HCT116 (cell line): ENCODE results near the gene FRMD4A. TPM values are rescaled to one million over a fixed set of nuclear protein-coding genes. Genes with fewer than 3 reads are reported as not detected.

ENCODE experiments used
- ATAC-seq: fragments of 200-7000 bp; cut with Tn5 transposase; 2 replicates; pipeline ENCODE4 v1.9.1; 2020; ENCODE audit warnings: mild to moderate bottlenecking, moderate library complexity
- BruUV-seq: library from RNA; stranded (reverse); fragments of 400-500 nt; replicated peaks from 2 replicates; lab custom pipeline; 2021; lab: Mats Ljungman, UMichigan
- CTCF ChIA-PET: fragments of 300-600 bp; sonication (Branson Sonifier 250); formaldehyde crosslinking; loops from one replicate; lab custom pipeline; 2021; ENCODE audit warnings: antibody characterized with exemption; lab: Charles Lee
- POLR2A ChIA-PET: fragments of 300-600, 350-600 bp; sonication (Branson Sonifier 250); formaldehyde crosslinking; loops from one replicate; lab custom pipeline; 2021; ENCODE audit warnings: antibody characterized with exemption; lab: Charles Lee
- RAD21 ChIA-PET, 2 experiments: fragments of 300-600 bp; sonication (Branson Sonifier 250); formaldehyde crosslinking; loops; one replicate each; lab custom pipeline; 2023; ENCODE audit warnings: low total read pairs in 2 of 2; ENCODE audit not compliant: uncharacterized antibody in 2 of 2, unreplicated experiment in 2 of 2, low non-redundant PET in 1 of 2; lab: Charles Lee
- DNase-seq: peaks from one replicate; pipeline ENCODE4 v3.0.0-alpha.2; 2010; ENCODE audit warnings: low read depth, low spot score
- H2AFZ ChIP-seq: fragments of 200-600 bp; shearing (Covaris generic), sonication (generic); 2 replicates; pipeline ENCODE4 v1.6.1; 2017; ENCODE audit warnings: low read depth, mixed run types, mixed read lengths, antibody characterized with exemption, low read length; ENCODE audit not compliant: poor library complexity, severe bottlenecking
- H3K27ac ChIP-seq: 2 replicates; pipeline ENCODE4 v1.5.1; 2012; ENCODE audit warnings: low read depth, low read length
- H3K27me3 ChIP-seq: fragments of 200-600 bp; sonication (generic); 2 replicates; pipeline ENCODE4 v1.6.1; 2016; ENCODE audit warnings: mixed run types, low read length, mixed read lengths; ENCODE audit not compliant: insufficient read depth
- H3K36me3 ChIP-seq, 2 experiments: fragments of 200-500 bp in 1 of 2; fragments of 200-600 bp in 1 of 2; sonication (Bioruptor generic) in 1 of 2; sonication (generic) in 1 of 2; 2 replicates each; pipeline versions ENCODE4 v1.5.1 to v1.6.1; 2014 to 2016; ENCODE audit warnings: low read length in 2 of 2, inconsistent platforms in 1 of 2, mixed read lengths in 1 of 2, mixed run types in 1 of 2; ENCODE audit not compliant: insufficient read depth in 2 of 2, control insufficient read depth in 1 of 2
- H3K4me1 ChIP-seq, 2 experiments: fragments of 200-600 bp in 1 of 2; sonication (generic) in 1 of 2; 2 replicates each; pipeline versions ENCODE4 v1.5.1 to v1.6.1; 2012 to 2017; ENCODE audit warnings: low read length in 2 of 2, inconsistent platforms in 1 of 2, mild to moderate bottlenecking in 1 of 2, mixed read lengths in 1 of 2, mixed run types in 1 of 2, moderate library complexity in 1 of 2; ENCODE audit not compliant: insufficient read depth in 2 of 2, control insufficient read depth in 1 of 2
- H3K4me2 ChIP-seq: fragments of 200-600 bp; sonication (generic); 2 replicates; pipeline ENCODE4 v1.6.1; 2017; ENCODE audit warnings: mixed run types, low read length, mixed read lengths
- H3K4me3 ChIP-seq, 2 experiments: fragments of 200-600 bp in 1 of 2; sonication (generic) in 1 of 2; replicated peaks in 1 of 2; 2 replicates each; pipeline ENCODE4 v1.5.1; 2011 to 2016; ENCODE audit warnings: low read length in 2 of 2, control low read depth in 1 of 2, low read depth in 1 of 2, mild to moderate bottlenecking in 1 of 2, mixed read lengths in 1 of 2, mixed run types in 1 of 2
- H3K79me2 ChIP-seq: fragments of 200-600 bp; sonication (generic); 2 replicates; pipeline ENCODE4 v1.6.1; 2017; ENCODE audit warnings: mild to moderate bottlenecking, mixed run types, low read length, moderate library complexity, mixed read lengths; ENCODE audit not compliant: insufficient read depth
- H3K9ac ChIP-seq: fragments of 200-600 bp; sonication (generic); 2 replicates; pipeline ENCODE4 v1.6.1; 2016; ENCODE audit warnings: low read length, mixed read lengths
- H3K9me2 ChIP-seq: fragments of 200-600 bp; sonication (generic), shearing (Covaris generic); 2 replicates; pipeline ENCODE4 v1.6.1; 2017; ENCODE audit warnings: mixed run types, mild to moderate bottlenecking, moderate library complexity; ENCODE audit not compliant: insufficient read depth
- H3K9me3 ChIP-seq, 2 experiments: fragments of 200-500 bp in 1 of 2; fragments of 200-600 bp in 1 of 2; sonication (Bioruptor generic) in 1 of 2; sonication (generic) in 1 of 2; 2 replicates each; pipeline ENCODE4 v1.6.1; 2014 to 2017; ENCODE audit warnings: low read length in 2 of 2, mixed read lengths in 2 of 2, inconsistent platforms in 1 of 2, low read depth in 1 of 2, mild to moderate bottlenecking in 1 of 2, mixed run types in 1 of 2, moderate library complexity in 1 of 2; ENCODE audit not compliant: control insufficient read depth in 1 of 2, insufficient read depth in 1 of 2
- H4K20me1 ChIP-seq: fragments of 200-600 bp; sonication (generic), shearing (Covaris generic); 2 replicates; pipeline ENCODE4 v1.6.1; 2017; ENCODE audit warnings: mixed run types, mild to moderate bottlenecking, moderate library complexity; ENCODE audit not compliant: insufficient read depth
- ATF3 ChIP-seq: IDR thresholded peaks from 2 replicates; pipeline ENCODE4 v1.6.1; 2012
- EZH2 ChIP-seq: fragments of 200-600 bp; sonication (generic); IDR thresholded peaks from 2 replicates; pipeline ENCODE4 v1.6.1; 2017; ENCODE audit warnings: antibody characterized with exemption, mixed run types
- RAD21 ChIP-seq: IDR thresholded peaks from 2 replicates; pipeline ENCODE4 v1.6.1; 2012; ENCODE audit warnings: low read depth, mild to moderate bottlenecking
- SP1 ChIP-seq: IDR thresholded peaks from 2 replicates; pipeline ENCODE4 v1.6.1; 2012; ENCODE audit warnings: low read depth
- ZBTB33 ChIP-seq: IDR thresholded peaks from 2 replicates; pipeline ENCODE4 v1.6.1; 2011; ENCODE audit warnings: mild to moderate bottlenecking, low read length, moderate library complexity; ENCODE audit not compliant: insufficient replicate concordance; ENCODE audit errors: extremely low read depth
- ZNF274 ChIP-seq: fragments of 200-500 bp; sonication (Bioruptor generic); IDR thresholded peaks from 2 replicates; pipeline ENCODE4 v1.6.1; 2014; ENCODE audit warnings: mild to moderate bottlenecking, low read depth, low read length, inconsistent platforms
- intact Hi-C: fragments of 100-400 bp; cut with micrococcal nuclease; formaldehyde crosslinking; loops from 2 replicates; pipeline ENCODE4 v1.10.0; 2022
- total RNA-seq: library from RNA; stranded (reverse); gene quantifications from one replicate; pipeline ENCODE4 v1.2.1, GENCODE V29; 2021; ENCODE audit not compliant: unreplicated experiment
- TF ChIP-seq, protein P1 (sequence below): IDR thresholded peaks from 2 replicates; pipeline ENCODE4 v1.6.1; 2012; ENCODE audit warnings: low read depth

Gene FRMD4A
- total RNA-seq, 1 experiment from 2014 or later, result 0.20 TPM

DNA sequence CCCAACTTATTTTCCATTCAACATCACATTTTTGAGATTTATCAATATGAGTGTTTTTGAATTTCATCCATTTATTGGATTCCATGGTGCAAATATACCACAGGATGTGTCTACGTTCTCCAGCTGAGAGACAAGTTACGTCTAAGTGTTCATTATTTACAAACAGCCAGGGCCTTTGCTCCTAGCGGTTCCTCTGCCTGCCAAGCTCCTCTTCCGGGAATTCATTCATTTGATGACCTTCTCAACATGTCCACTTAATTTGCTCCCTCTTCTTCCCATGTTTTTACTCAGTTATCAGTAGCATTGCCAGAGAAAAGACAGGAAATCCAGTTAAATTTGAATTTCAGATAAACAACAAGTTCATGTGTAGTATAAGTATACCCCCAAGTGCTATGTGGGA is 422.2 kb downstream of the FRMD4A start:
- TF ChIP-seq ATF3 (no peak), RAD21 (no peak), ZBTB33 (no peak), EZH2 (no peak), SP1 (no peak), ZNF274 (no peak)
- TF ChIP-seq, protein P1, sequence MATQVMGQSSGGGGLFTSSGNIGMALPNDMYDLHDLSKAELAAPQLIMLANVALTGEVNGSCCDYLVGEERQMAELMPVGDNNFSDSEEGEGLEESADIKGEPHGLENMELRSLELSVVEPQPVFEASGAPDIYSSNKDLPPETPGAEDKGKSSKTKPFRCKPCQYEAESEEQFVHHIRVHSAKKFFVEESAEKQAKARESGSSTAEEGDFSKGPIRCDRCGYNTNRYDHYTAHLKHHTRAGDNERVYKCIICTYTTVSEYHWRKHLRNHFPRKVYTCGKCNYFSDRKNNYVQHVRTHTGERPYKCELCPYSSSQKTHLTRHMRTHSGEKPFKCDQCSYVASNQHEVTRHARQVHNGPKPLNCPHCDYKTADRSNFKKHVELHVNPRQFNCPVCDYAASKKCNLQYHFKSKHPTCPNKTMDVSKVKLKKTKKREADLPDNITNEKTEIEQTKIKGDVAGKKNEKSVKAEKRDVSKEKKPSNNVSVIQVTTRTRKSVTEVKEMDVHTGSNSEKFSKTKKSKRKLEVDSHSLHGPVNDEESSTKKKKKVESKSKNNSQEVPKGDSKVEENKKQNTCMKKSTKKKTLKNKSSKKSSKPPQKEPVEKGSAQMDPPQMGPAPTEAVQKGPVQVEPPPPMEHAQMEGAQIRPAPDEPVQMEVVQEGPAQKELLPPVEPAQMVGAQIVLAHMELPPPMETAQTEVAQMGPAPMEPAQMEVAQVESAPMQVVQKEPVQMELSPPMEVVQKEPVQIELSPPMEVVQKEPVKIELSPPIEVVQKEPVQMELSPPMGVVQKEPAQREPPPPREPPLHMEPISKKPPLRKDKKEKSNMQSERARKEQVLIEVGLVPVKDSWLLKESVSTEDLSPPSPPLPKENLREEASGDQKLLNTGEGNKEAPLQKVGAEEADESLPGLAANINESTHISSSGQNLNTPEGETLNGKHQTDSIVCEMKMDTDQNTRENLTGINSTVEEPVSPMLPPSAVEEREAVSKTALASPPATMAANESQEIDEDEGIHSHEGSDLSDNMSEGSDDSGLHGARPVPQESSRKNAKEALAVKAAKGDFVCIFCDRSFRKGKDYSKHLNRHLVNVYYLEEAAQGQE, result no peak
- Histone ChIP-seq H3K4me2 (no peak overlapping the region), H3K79me2 (no peaks in the 10 kb centered on the region), H3K9me3 (no peaks in the 10 kb centered on the region), H3K4me3 (no peak overlapping the region), H2AFZ (no peak overlapping the region), H4K20me1 (no peaks in the 10 kb centered on the region), H3K4me1 (no peaks in the 10 kb centered on the region), H3K27me3 (peaks cover 19% of the 10 kb centered on the region), H3K36me3 (no peaks in the 10 kb centered on the region), H3K9ac (no peak overlapping the region), H3K9me2 (no peaks in the 10 kb centered on the region), H3K27ac (no peak overlapping the region)
- DNase-seq, result no peak
- ChIA-PET RAD21 (no interaction called here), CTCF (no interaction called here), POLR2A (no interaction called here)
- BruUV-seq, result no TSS peak
- intact Hi-C loops, result no loop called here
- ATAC-seq, result no peak
